HG03575 (cell line): ENCODE measurements around the gene LRMDA.

ENCODE experiments used
- ATAC-seq: cut with Tn5 transposase; IDR thresholded peaks from one replicate; pipeline ENCODE4 v1.9.1; 2021; ENCODE audit not compliant: unreplicated experiment, insufficient number of reproducible peaks, low FRiP score; ENCODE audit errors: extremely low read depth

LRMDA gene

GRCh38 chr10:75782463-75783248, 351.2 kb downstream of the LRMDA start:
- no peak for ATAC-seq

- ATAC-seq = no peak
Measured at GRCh38 chr10:75788394-75789205, 357.2 kb downstream of the LRMDA start.

GRCh38 chr10:75793848-75794247, 362.4 kb downstream of the LRMDA start:
- no peak for ATAC-seq

GRCh38 chr10:75801121-75801520, 369.7 kb downstream of the LRMDA start:
- ATAC-seq = no peak

- ATAC-seq = no peak
Measured at GRCh38 chr10:75801661-75802060, 370.2 kb downstream of the LRMDA start.

- ATAC-seq = no peak
Measured at GRCh38 chr10:75803121-75803520, 371.7 kb downstream of the LRMDA start.

GRCh38 chr10:75803816-75804552, 372.6 kb downstream of the LRMDA start:
- ATAC-seq = no peak

- ATAC-seq = no peak
Measured at GRCh38 chr10:75806186-75806585, 374.8 kb downstream of the LRMDA start.

- no peak for ATAC-seq
Measured at GRCh38 chr10:75807456-75807855, 376.0 kb downstream of the LRMDA start.

- ATAC-seq = no peak
Measured at GRCh38 chr10:75809003-75809402, 377.6 kb downstream of the LRMDA start.

- no peak for ATAC-seq
Measured at GRCh38 chr10:75814014-75814413, 382.6 kb downstream of the LRMDA start.

GRCh38 chr10:75815066-75815465, 383.6 kb downstream of the LRMDA start:
- no peak for ATAC-seq

GRCh38 chr10:75817198-75817597, 385.8 kb downstream of the LRMDA start:
- no peak for ATAC-seq

- no peak for ATAC-seq
Measured at GRCh38 chr10:75818552-75818951, 387.1 kb downstream of the LRMDA start.

- ATAC-seq = no peak
Measured at GRCh38 chr10:75825235-75825634, 393.8 kb downstream of the LRMDA start.

GRCh38 chr10:75825661-75826060, 394.2 kb downstream of the LRMDA start:
- ATAC-seq = no peak

GRCh38 chr10:75826846-75827245, 395.4 kb downstream of the LRMDA start:
- ATAC-seq = no peak

- ATAC-seq = no peak
Measured at GRCh38 chr10:75827587-75828021, 396.2 kb downstream of the LRMDA start.

GRCh38 chr10:75828413-75828812, 397.0 kb downstream of the LRMDA start:
- ATAC-seq = no peak

GRCh38 chr10:75836064-75836463, 404.6 kb downstream of the LRMDA start:
- ATAC-seq = no peak
